Central memory CD4-positive, alpha-beta T cell (primary cell): ENCODE measurements around the gene TBX19.
A peak's percentile ranks its signal among the peaks of the same experiment; 100 is the strongest.

Source experiments
- DNase-seq: peaks from one replicate; pipeline ENCODE4 v3.0.0; 2022
- total RNA-seq, 3 experiments: gene quantifications; one replicate each; lab custom pipeline; 2026; lab: John Stamatoyannopoulos, UW

Gene TBX19
- 0.71 to 5.6 (median 3.9) reads per million in 3 experiments for total RNA-seq

- no peak for DNase-seq
Observed at GRCh38 chr1:168280296-168280927, at the start of gene TBX19. Gene TBX19, plus strand, starts transcription at chr1:168280877. Its CDS starts 214 bp downstream, at chr1:168281091.

- DNase-seq = peak; percentile 38
Observed at GRCh38 chr1:168234846-168235547, 45.7 kb upstream of the TBX19 start.

- DNase-seq = no peak
Observed at GRCh38 chr1:168235548-168235885, 45.2 kb upstream of the TBX19 start.

GRCh38 chr1:168235937-168236336 is 44.7 kb upstream of the TBX19 start:
- DNase-seq = no peak

GRCh38 chr1:168236836-168237611 is 43.7 kb upstream of the TBX19 start:
- no peak for DNase-seq

GRCh38 chr1:168243198-168243597 is 37.5 kb upstream of the TBX19 start:
- no peak for DNase-seq

- no peak for DNase-seq
Observed at GRCh38 chr1:168243636-168244212, 37.0 kb upstream of the TBX19 start.

- no peak for DNase-seq
Observed at GRCh38 chr1:168245042-168245441, 35.6 kb upstream of the TBX19 start.

- no peak for DNase-seq
Observed at GRCh38 chr1:168246506-168246905, 34.2 kb upstream of the TBX19 start.

GRCh38 chr1:168252204-168252733 is 28.4 kb upstream of the TBX19 start:
- DNase-seq = no peak

- no peak for DNase-seq
Observed at GRCh38 chr1:168256164-168256563, 24.5 kb upstream of the TBX19 start.

GRCh38 chr1:168257397-168257796 is 23.3 kb upstream of the TBX19 start:
- no peak for DNase-seq

- no peak for DNase-seq
Observed at GRCh38 chr1:168259567-168259966, 21.1 kb upstream of the TBX19 start.

- DNase-seq = no peak
Observed at GRCh38 chr1:168260393-168260792, 20.3 kb upstream of the TBX19 start.

GRCh38 chr1:168261390-168261789 is 19.3 kb upstream of the TBX19 start:
- no peak for DNase-seq

GRCh38 chr1:168263130-168263529 is 17.5 kb upstream of the TBX19 start:
- DNase-seq = no peak

GRCh38 chr1:168264296-168264695 is 16.4 kb upstream of the TBX19 start:
- no peak for DNase-seq

- DNase-seq = no peak
Observed at GRCh38 chr1:168265596-168265995, 15.1 kb upstream of the TBX19 start.

- no peak for DNase-seq
Observed at GRCh38 chr1:168266644-168267186, 14.0 kb upstream of the TBX19 start.

- no peak for DNase-seq
Observed at GRCh38 chr1:168271636-168272035, 9.0 kb upstream of the TBX19 start.

- DNase-seq = no peak
Observed at GRCh38 chr1:168273575-168273974, 7.1 kb upstream of the TBX19 start.

GRCh38 chr1:168279253-168279652 is 1.4 kb upstream of the TBX19 start:
- DNase-seq = no peak
